ENCODE measurements around the gene RNF181.
"Not testable (repeated sequence)": the region's sequence is repeated elsewhere in the genome, so short reads cannot be mapped to it uniquely, and the experiment has no call there.

Gene RNF181

GRCh38 chr2:85600951-85601770 lies 5.6 kb downstream of the RNF181 start:
- no peak for FAIRE-seq
- no peak for TF ChIP-seq CTCF (IDR thresholded peaks at IDR 0.05; ENCODE audit: insufficient read depth, missing control alignments)
- DNase-seq (ENCODE audit: insufficient read length, low spot score), result peak; percentile 2

- TF ChIP-seq CTCF (IDR thresholded peaks at IDR 0.05; ENCODE audit: insufficient read depth, missing control alignments), result no peak
- DNase-seq (ENCODE audit: insufficient read length, low spot score), result no peak
- FAIRE-seq, result no peak
Observed at GRCh38 chr2:85601771-85602475, 6.4 kb downstream of the RNF181 start.

- TF ChIP-seq CTCF (IDR thresholded peaks at IDR 0.05; ENCODE audit: insufficient read depth, missing control alignments), result peak; percentile 15
- DNase-seq (ENCODE audit: insufficient read length, low spot score) (peak; percentile 88), FAIRE-seq (no peak)
Observed at GRCh38 chr2:85602476-85603234, 7.1 kb downstream of the RNF181 start, which contains the start of gene TMEM150A. TMEM150A (minus strand) TSS chr2:85602698; CDS start chr2:85601948, 750 bp downstream.

- not testable (repeated sequence) for DNase-seq (ENCODE audit: insufficient read length, low spot score); FAIRE-seq
Observed at GRCh38 chr2:85604133-85604444, 8.5 kb downstream of the RNF181 start.

GRCh38 chr2:85604568-85605339 lies 9.2 kb downstream of the RNF181 start:
- no peak for FAIRE-seq

GRCh38 chr2:85605406-85606115 lies 10.0 kb downstream of the RNF181 start:
- TF ChIP-seq CTCF (IDR thresholded peaks at IDR 0.05; ENCODE audit: insufficient read depth, missing control alignments), result no peak
- FAIRE-seq (no peak), DNase-seq (ENCODE audit: insufficient read length, low spot score) (no peak)

More at GRCh38 chr2:85604568-85605339, 9.2 kb downstream of the RNF181 start:
- TF ChIP-seq CTCF (IDR thresholded peaks at IDR 0.05; ENCODE audit: insufficient read depth, missing control alignments), result no peak
- no peak for DNase-seq (ENCODE audit: insufficient read length, low spot score)
